Measurements from ENCODE around the gene DLGAP1. TPM values are rescaled to one million over a fixed set of nuclear protein-coding genes. Genes with fewer than 3 reads are reported as not detected.
"Not testable (repeated sequence)": the region's sequence is repeated elsewhere in the genome, so short reads cannot be mapped to it uniquely, and the experiment has no call there.

Gene DLGAP1
- total RNA-seq, 1 donor from 2014 or later, result 0.36 TPM

- peak overlapping the region; percentile 51 for H3K4me3 Mint-ChIP-seq
- H3K4me1 Mint-ChIP-seq (ENCODE audit: low read depth), result peaks cover 54% of the 10 kb centered on the region
- intact Hi-C loops (cut with micrococcal nuclease), result loop anchor here (1.0 to 5.0 kb wide), 6 partner anchors 9 to 125 kb away; no protein-coding TSS in a partner anchor
- DNase-seq (ENCODE audit: low spot score), result peak; percentile 12
- H3K9me3 Mint-ChIP-seq, result peaks cover 6% of the 10 kb centered on the region
- peak overlapping the region; percentile 90 for H3K27ac Mint-ChIP-seq
- H3K27me3 Mint-ChIP-seq (ENCODE audit: insufficient read depth), result peaks cover 2% of the 10 kb centered on the region
- peaks cover 7% of the 10 kb centered on the region for H3K36me3 Mint-ChIP-seq (ENCODE audit: low read depth)
These were observed 802.5 kb downstream of the DLGAP1 start for GRCh38 chr18:3652380-3653262.

GRCh38 chr18:3651266-3651665, 803.8 kb downstream of the DLGAP1 start:
- Mint-ChIP-seq H3K4me1 (ENCODE audit: low read depth) (peaks cover 54% of the 10 kb centered on the region), H3K4me3 (no peak overlapping the region), H3K9me3 (peaks cover 6% of the 10 kb centered on the region), H3K27ac (no peak overlapping the region), H3K36me3 (ENCODE audit: low read depth) (peaks cover 7% of the 10 kb centered on the region), H3K27me3 (ENCODE audit: insufficient read depth) (peaks cover 2% of the 10 kb centered on the region)
- DNase-seq (ENCODE audit: low spot score), result no peak
- intact Hi-C loops (cut with micrococcal nuclease), result loop anchor here (5.0 kb wide), 1 partner anchor 124 kb away; no protein-coding TSS in a partner anchor

- H3K4me1 Mint-ChIP-seq (ENCODE audit: low read depth), result peaks cover 57% of the 10 kb centered on the region
- intact Hi-C loops (cut with micrococcal nuclease), result loop anchor here (5.0 kb wide), 1 partner anchor 123 kb away; no protein-coding TSS in a partner anchor
- not testable (repeated sequence) for H3K4me3 Mint-ChIP-seq; H3K9me3 Mint-ChIP-seq; H3K36me3 Mint-ChIP-seq (ENCODE audit: low read depth); DNase-seq (ENCODE audit: low spot score); H3K27me3 Mint-ChIP-seq (ENCODE audit: insufficient read depth)
- peak overlapping the region; percentile 29 for H3K27ac Mint-ChIP-seq
These were observed 804.5 kb downstream of the DLGAP1 start for GRCh38 chr18:3650521-3651042.

- DNase-seq (ENCODE audit: low spot score), result no peak
- H3K4me3 Mint-ChIP-seq, result no peak overlapping the region
- peaks cover 56% of the 10 kb centered on the region for H3K4me1 Mint-ChIP-seq (ENCODE audit: low read depth)
- peaks cover 7% of the 10 kb centered on the region for H3K36me3 Mint-ChIP-seq (ENCODE audit: low read depth)
- peaks cover 2% of the 10 kb centered on the region for H3K27me3 Mint-ChIP-seq (ENCODE audit: insufficient read depth)
- intact Hi-C loops (cut with micrococcal nuclease), result loop anchor here (5.0 kb wide), 1 partner anchor 123 kb away; no protein-coding TSS in a partner anchor
- H3K9me3 Mint-ChIP-seq, result peaks cover 6% of the 10 kb centered on the region
- H3K27ac Mint-ChIP-seq, result no peak overlapping the region
These were observed 805.3 kb downstream of the DLGAP1 start for GRCh38 chr18:3649633-3650426.

- no peak for DNase-seq (ENCODE audit: low spot score)
- H3K4me1 Mint-ChIP-seq (ENCODE audit: low read depth), result peaks cover 52% of the 10 kb centered on the region
- intact Hi-C loops (cut with micrococcal nuclease), result no loop called here
- no peak overlapping the region for H3K27ac Mint-ChIP-seq
- peaks cover 6% of the 10 kb centered on the region for H3K9me3 Mint-ChIP-seq
- peaks cover 2% of the 10 kb centered on the region for H3K27me3 Mint-ChIP-seq (ENCODE audit: insufficient read depth)
- peaks cover 7% of the 10 kb centered on the region for H3K36me3 Mint-ChIP-seq (ENCODE audit: low read depth)
- no peak overlapping the region for H3K4me3 Mint-ChIP-seq
These were observed 805.9 kb downstream of the DLGAP1 start for GRCh38 chr18:3649135-3649632.

GRCh38 chr18:3648641-3649040, 806.5 kb downstream of the DLGAP1 start:
- Mint-ChIP-seq H3K36me3 (ENCODE audit: low read depth) (peaks cover 7% of the 10 kb centered on the region), H3K4me1 (ENCODE audit: low read depth) (peaks cover 51% of the 10 kb centered on the region), H3K27ac (no peak overlapping the region), H3K4me3 (no peak overlapping the region), H3K9me3 (peaks cover 6% of the 10 kb centered on the region), H3K27me3 (ENCODE audit: insufficient read depth) (peaks cover 2% of the 10 kb centered on the region)
- no peak for DNase-seq (ENCODE audit: low spot score)
- intact Hi-C loops (cut with micrococcal nuclease), result no loop called here

- peaks cover 6% of the 10 kb centered on the region for H3K9me3 Mint-ChIP-seq
- no peak overlapping the region for H3K4me3 Mint-ChIP-seq
- H3K27me3 Mint-ChIP-seq (ENCODE audit: insufficient read depth), result peaks cover 2% of the 10 kb centered on the region
- intact Hi-C loops (cut with micrococcal nuclease), result no loop called here
- no peak for DNase-seq (ENCODE audit: low spot score)
- H3K27ac Mint-ChIP-seq, result no peak overlapping the region
- peaks cover 7% of the 10 kb centered on the region for H3K36me3 Mint-ChIP-seq (ENCODE audit: low read depth)
- H3K4me1 Mint-ChIP-seq (ENCODE audit: low read depth), result peaks cover 50% of the 10 kb centered on the region
These were observed 806.9 kb downstream of the DLGAP1 start for GRCh38 chr18:3648200-3648599.

GRCh38 chr18:3647636-3648035, 807.5 kb downstream of the DLGAP1 start:
- H3K27me3 Mint-ChIP-seq (ENCODE audit: insufficient read depth), result no peaks in the 10 kb centered on the region

GRCh38 chr18:3645384-3646156, 809.5 kb downstream of the DLGAP1 start:
- no peak overlapping the region for H3K27ac Mint-ChIP-seq
- no peak overlapping the region for H3K4me3 Mint-ChIP-seq
- intact Hi-C loops (cut with micrococcal nuclease), result no loop called here
- DNase-seq (ENCODE audit: low spot score), result no peak
- no peaks in the 10 kb centered on the region for H3K9me3 Mint-ChIP-seq
- no peaks in the 10 kb centered on the region for H3K27me3 Mint-ChIP-seq (ENCODE audit: insufficient read depth)
- peaks cover 49% of the 10 kb centered on the region for H3K4me1 Mint-ChIP-seq (ENCODE audit: low read depth)
- peaks cover 2% of the 10 kb centered on the region for H3K36me3 Mint-ChIP-seq (ENCODE audit: low read depth)

More at GRCh38 chr18:3647636-3648035, 807.5 kb downstream of the DLGAP1 start:
- no peak for DNase-seq (ENCODE audit: low spot score)
- no peak overlapping the region for H3K27ac Mint-ChIP-seq
- H3K9me3 Mint-ChIP-seq, result peaks cover 1% of the 10 kb centered on the region
- no peak overlapping the region for H3K4me3 Mint-ChIP-seq
- intact Hi-C loops (cut with micrococcal nuclease), result no loop called here
- H3K4me1 Mint-ChIP-seq (ENCODE audit: low read depth), result peaks cover 50% of the 10 kb centered on the region
- peaks cover 2% of the 10 kb centered on the region for H3K36me3 Mint-ChIP-seq (ENCODE audit: low read depth)

- H3K27me3 Mint-ChIP-seq (ENCODE audit: insufficient read depth), result no peaks in the 10 kb centered on the region
- peak overlapping the region; percentile 62 for H3K27ac Mint-ChIP-seq
- no peak for DNase-seq (ENCODE audit: low spot score)
- no peak overlapping the region for H3K4me3 Mint-ChIP-seq
- peaks cover 22% of the 10 kb centered on the region for H3K4me1 Mint-ChIP-seq (ENCODE audit: low read depth)
- intact Hi-C loops (cut with micrococcal nuclease), result loop anchor here (1.0 to 2.0 kb wide), 3 partner anchors 9 to 40 kb away; no protein-coding TSS in a partner anchor
- H3K9me3 Mint-ChIP-seq, result no peaks in the 10 kb centered on the region
- peaks cover 3% of the 10 kb centered on the region for H3K36me3 Mint-ChIP-seq (ENCODE audit: low read depth)
These were observed 820.7 kb downstream of the DLGAP1 start for GRCh38 chr18:3634250-3634939.

GRCh38 chr18:3631887-3632286, 823.2 kb downstream of the DLGAP1 start:
- no peaks in the 10 kb centered on the region for H3K27me3 Mint-ChIP-seq (ENCODE audit: insufficient read depth)

More at GRCh38 chr18:3631887-3632286, 823.2 kb downstream of the DLGAP1 start:
- no peak overlapping the region for H3K27ac Mint-ChIP-seq
- H3K4me3 Mint-ChIP-seq, result no peak overlapping the region
- H3K9me3 Mint-ChIP-seq, result no peaks in the 10 kb centered on the region
- intact Hi-C loops (cut with micrococcal nuclease), result no loop called here
- H3K4me1 Mint-ChIP-seq (ENCODE audit: low read depth), result peaks cover 22% of the 10 kb centered on the region
- DNase-seq (ENCODE audit: low spot score), result no peak
- peaks cover 3% of the 10 kb centered on the region for H3K36me3 Mint-ChIP-seq (ENCODE audit: low read depth)

Data from activated T-helper 1 cell treated with anti-CD3 and anti-CD28 coated beads, Interleukin-12 subunit alpha, Interleukin-12 subunit beta, Interleukin-2, Interleukin-4 antibody, amounts not matched to agents 30 ng/mL and 10 ng/mL and 1 ng/mL, durations not matched to agents 14 hours and 24 hours and 36 hours (primary cell).